Activated naive CD8-positive, alpha-beta T cell treated with anti-CD3 and anti-CD28 coated beads, Interleukin-2, amount 10 ng/mL, durations not matched to agents 7 days and 5 days (primary cell): Measurements from ENCODE around the gene GLRX3. TPM values are rescaled to one million over a fixed set of nuclear protein-coding genes. Genes with fewer than 3 reads are reported as not detected.
"Not testable (repeated sequence)": the region's sequence is repeated elsewhere in the genome, so short reads cannot be mapped to it uniquely, and the experiment has no call there.

Experiments used
- ATAC-seq: fragments of 150-1000 bp; cut with Tn5 transposase; one replicate; pipeline ENCODE4 v1.10.0; 2021; ENCODE audit warnings: low read depth, moderate library complexity
- POLR2A ChIA-PET: fragments of 350-600 bp; sonication (Branson Sonifier 250); formaldehyde crosslinking; loops from one replicate; lab custom pipeline; 2021; ENCODE audit warnings: antibody characterized with exemption; lab: Charles Lee
- DNase-seq: peaks from one replicate; pipeline ENCODE4 v3.0.0; 2021
- H3K27ac Mint-ChIP-seq: one replicate; pipeline ENCODE4 v1.8.0; 2022; ENCODE audit warnings: mild to moderate bottlenecking, mixed read lengths
- H3K27me3 Mint-ChIP-seq: one replicate; pipeline ENCODE4 v1.8.0; 2022; ENCODE audit warnings: mild to moderate bottlenecking, moderate library complexity, mixed read lengths
- H3K36me3 Mint-ChIP-seq: one replicate; pipeline ENCODE4 v1.8.0; 2021; ENCODE audit warnings: mild to moderate bottlenecking, mixed read lengths
- H3K4me1 Mint-ChIP-seq: one replicate; pipeline ENCODE4 v1.8.0; 2021; ENCODE audit warnings: mixed read lengths
- H3K4me3 Mint-ChIP-seq: one replicate; pipeline ENCODE4 v1.8.0; 2022; ENCODE audit warnings: mild to moderate bottlenecking, moderate library complexity, mixed read lengths
- H3K9me3 Mint-ChIP-seq: one replicate; pipeline ENCODE4 v1.8.0; 2021; ENCODE audit warnings: mixed read lengths
- total RNA-seq, 2 experiments: library from RNA; stranded (reverse); gene quantifications; one replicate each; pipeline ENCODE4 v1.2.3, GENCODE V29; 2021

GLRX3 gene
- total RNA-seq, 2 experiments from 2014 or later, result 55.5 to 60.2 TPM

- H3K36me3 Mint-ChIP-seq, ATAC-seq, DNase-seq, H3K27ac Mint-ChIP-seq, H3K4me3 Mint-ChIP-seq, H3K4me1 Mint-ChIP-seq, H3K9me3 Mint-ChIP-seq, H3K27me3 Mint-ChIP-seq, POLR2A ChIA-PET: not testable (repeated sequence)
These were observed 18.7 kb upstream of the GLRX3 start for GRCh38 chr10:130117535-130117934.

GRCh38 chr10:130121486-130122079 lies 14.6 kb upstream of the GLRX3 start:
- DNase-seq, result no peak
- no peaks in the 10 kb centered on the region for H3K36me3 Mint-ChIP-seq
- peaks cover 24% of the 10 kb centered on the region for H3K27me3 Mint-ChIP-seq
- H3K27ac Mint-ChIP-seq, result no peak overlapping the region
- no peak overlapping the region for H3K4me3 Mint-ChIP-seq
- ATAC-seq, result no peak
- no peaks in the 10 kb centered on the region for H3K4me1 Mint-ChIP-seq
- H3K9me3 Mint-ChIP-seq, result peaks cover 1% of the 10 kb centered on the region
- POLR2A ChIA-PET, result interaction anchor here (1.1 kb wide), 1 partner anchor 11 kb away, joined by 5 read pairs; the partner anchor contains the start of gene C10orf143

- POLR2A ChIA-PET, result interaction anchor here (0.7 to 3.2 kb wide), 3 partner anchors 9 to 156 kb away, joined by 3 to 23 read pairs (median 4); partner anchors contain the start of genes C10orf143 and GLRX3
- Mint-ChIP-seq H3K36me3 (no peaks in the 10 kb centered on the region), H3K4me3 (no peak overlapping the region), H3K27me3 (peaks cover 50% of the 10 kb centered on the region), H3K27ac (no peak overlapping the region), H3K4me1 (peaks cover 8% of the 10 kb centered on the region), H3K9me3 (no peaks in the 10 kb centered on the region)
- no peak for DNase-seq
- peak; percentile 78 for ATAC-seq
These were observed 8.7 kb upstream of the GLRX3 start for GRCh38 chr10:130127364-130128061.

- Mint-ChIP-seq H3K27me3 (peaks cover 51% of the 10 kb centered on the region), H3K4me1 (peaks cover 8% of the 10 kb centered on the region), H3K4me3 (no peak overlapping the region), H3K36me3 (no peaks in the 10 kb centered on the region), H3K9me3 (no peaks in the 10 kb centered on the region), H3K27ac (no peak overlapping the region)
- DNase-seq (no peak), ATAC-seq (no peak)
- POLR2A ChIA-PET, result interaction anchor here (1.9 to 3.2 kb wide), 2 partner anchors 17 to 156 kb away, joined by 4 to 23 read pairs; partner anchors contain the start of gene C10orf143
These were observed 8.0 kb upstream of the GLRX3 start for GRCh38 chr10:130128062-130128781.

GRCh38 chr10:130128922-130129321 lies 7.3 kb upstream of the GLRX3 start:
- Mint-ChIP-seq H3K9me3 (no peaks in the 10 kb centered on the region), H3K36me3 (no peaks in the 10 kb centered on the region), H3K4me1 (peaks cover 8% of the 10 kb centered on the region), H3K4me3 (no peak overlapping the region), H3K27ac (no peak overlapping the region), H3K27me3 (peaks cover 51% of the 10 kb centered on the region)
- ATAC-seq, result no peak
- no peak for DNase-seq
- POLR2A ChIA-PET, result interaction anchor here (1.9 to 3.3 kb wide), 3 partner anchors 18 to 157 kb away, joined by 4 to 23 read pairs (median 12); partner anchors contain the start of gene C10orf143

- peaks cover 15% of the 10 kb centered on the region for H3K27me3 Mint-ChIP-seq
- peak; percentile 2 for ATAC-seq
- H3K9me3 Mint-ChIP-seq, result no peaks in the 10 kb centered on the region
- no peak for DNase-seq
- peak overlapping the region; percentile 93 for H3K4me3 Mint-ChIP-seq
- H3K27ac Mint-ChIP-seq, result peak overlapping the region; percentile 81
- H3K4me1 Mint-ChIP-seq, result peaks cover 27% of the 10 kb centered on the region
- peaks cover 3% of the 10 kb centered on the region for H3K36me3 Mint-ChIP-seq
- POLR2A ChIA-PET, result interaction anchor here (1.0 to 5.4 kb wide), 4 partner anchors 8 to 668 kb away, joined by 3 to 104 read pairs (median 4); partner anchors contain the start of genes C10orf143 and MGMT
These were observed 440 bp upstream of the GLRX3 start for GRCh38 chr10:130135676-130136225.

- H3K27ac Mint-ChIP-seq, result peak overlapping the region; percentile 65
These were observed 878 bp downstream of the GLRX3 start for GRCh38 chr10:130137090-130137448.

GRCh38 chr10:130137659-130138478 lies 1.7 kb downstream of the GLRX3 start:
- no peak for ATAC-seq
- H3K9me3 Mint-ChIP-seq, result no peaks in the 10 kb centered on the region
- H3K4me1 Mint-ChIP-seq, result peaks cover 45% of the 10 kb centered on the region
- POLR2A ChIA-PET, result interaction anchor here (0.6 to 5.4 kb wide), 2 partner anchors 21 to 27 kb away, joined by 3 to 104 read pairs; partner anchors contain the start of gene C10orf143
- peak overlapping the region; percentile 13 for H3K27ac Mint-ChIP-seq
- peak overlapping the region; percentile 85 for H3K4me3 Mint-ChIP-seq
- H3K27me3 Mint-ChIP-seq, result peaks cover 7% of the 10 kb centered on the region
- peaks cover 9% of the 10 kb centered on the region for H3K36me3 Mint-ChIP-seq
- DNase-seq, result no peak

More at GRCh38 chr10:130137090-130137448, 878 bp downstream of the GLRX3 start:
- no peak for ATAC-seq
- H3K27me3 Mint-ChIP-seq, result peaks cover 11% of the 10 kb centered on the region
- peaks cover 7% of the 10 kb centered on the region for H3K36me3 Mint-ChIP-seq
- POLR2A ChIA-PET, result interaction anchor here (0.5 to 5.4 kb wide), 3 partner anchors 12 to 26 kb away, joined by 3 to 104 read pairs (median 3); partner anchors contain the start of gene C10orf143
- no peaks in the 10 kb centered on the region for H3K9me3 Mint-ChIP-seq
- H3K4me3 Mint-ChIP-seq, result peak overlapping the region; percentile 85
- no peak for DNase-seq
- H3K4me1 Mint-ChIP-seq, result peaks cover 37% of the 10 kb centered on the region

GRCh38 chr10:130138479-130138866 lies 2.3 kb downstream of the GLRX3 start:
- Mint-ChIP-seq H3K27me3 (peaks cover 7% of the 10 kb centered on the region), H3K27ac (peak overlapping the region; percentile 13), H3K4me3 (peak overlapping the region; percentile 85), H3K9me3 (no peaks in the 10 kb centered on the region), H3K4me1 (peaks cover 49% of the 10 kb centered on the region), H3K36me3 (peaks cover 12% of the 10 kb centered on the region)
- POLR2A ChIA-PET, result interaction anchor here (5.4 kb wide), 1 partner anchor 28 kb away, joined by 104 read pairs; the partner anchor contains the start of gene C10orf143
- ATAC-seq, result no peak
- no peak for DNase-seq

GRCh38 chr10:130140425-130140824 lies 4.2 kb downstream of the GLRX3 start:
- POLR2A ChIA-PET, result interaction anchor here (5.4 kb wide), 1 partner anchor 30 kb away, joined by 104 read pairs; the partner anchor contains the start of gene C10orf143
- peaks cover 50% of the 10 kb centered on the region for H3K4me1 Mint-ChIP-seq

GRCh38 chr10:130141038-130141437 lies 4.8 kb downstream of the GLRX3 start:
- no peak for ATAC-seq
- DNase-seq, result no peak
- Mint-ChIP-seq H3K27me3 (no peaks in the 10 kb centered on the region), H3K27ac (no peak overlapping the region), H3K36me3 (peaks cover 24% of the 10 kb centered on the region), H3K4me3 (peak overlapping the region; percentile 30), H3K9me3 (no peaks in the 10 kb centered on the region), H3K4me1 (peaks cover 50% of the 10 kb centered on the region)
- POLR2A ChIA-PET, result interaction anchor here (1.7 kb wide), 1 partner anchor 30 kb away, joined by 11 read pairs; the partner anchor contains the start of gene C10orf143

More at GRCh38 chr10:130140425-130140824, 4.2 kb downstream of the GLRX3 start:
- H3K27ac Mint-ChIP-seq, result no peak overlapping the region
- ATAC-seq (no peak), DNase-seq (no peak)
- peaks cover 22% of the 10 kb centered on the region for H3K36me3 Mint-ChIP-seq
- no peaks in the 10 kb centered on the region for H3K9me3 Mint-ChIP-seq
- peak overlapping the region; percentile 30 for H3K4me3 Mint-ChIP-seq
- H3K27me3 Mint-ChIP-seq, result no peaks in the 10 kb centered on the region

- H3K4me1 Mint-ChIP-seq, result peaks cover 54% of the 10 kb centered on the region
- H3K27ac Mint-ChIP-seq, result peak overlapping the region; percentile 67
- no peaks in the 10 kb centered on the region for H3K27me3 Mint-ChIP-seq
- POLR2A ChIA-PET, result interaction anchor here (1.7 kb wide), 1 partner anchor 30 kb away, joined by 11 read pairs; the partner anchor contains the start of gene C10orf143
- DNase-seq, result no peak
- no peak for ATAC-seq
- peak overlapping the region; percentile 37 for H3K4me3 Mint-ChIP-seq
- H3K9me3 Mint-ChIP-seq, result no peaks in the 10 kb centered on the region
- peaks cover 28% of the 10 kb centered on the region for H3K36me3 Mint-ChIP-seq
These were observed 5.3 kb downstream of the GLRX3 start for GRCh38 chr10:130141460-130141859.
